ENCODE results near the gene NOD1.

DNA sequence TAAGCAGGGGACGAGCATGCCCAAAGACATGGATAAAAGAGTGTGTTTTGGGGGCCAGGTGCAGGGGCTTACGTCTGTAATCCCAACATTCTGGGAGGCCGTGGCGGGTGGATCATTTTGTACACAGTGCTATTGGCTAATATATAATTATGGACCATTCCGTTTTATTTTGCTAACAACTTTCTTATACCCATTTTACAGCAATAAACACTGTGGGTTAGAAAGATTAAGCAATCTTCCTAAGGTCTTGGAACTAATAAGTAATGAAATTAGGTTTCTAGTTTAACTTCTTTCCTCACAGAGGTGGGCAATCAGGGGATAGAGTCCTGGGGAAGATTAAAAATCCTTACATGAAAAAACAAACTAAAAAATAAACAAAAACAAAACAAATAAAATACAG, 22.7 kb upstream of the NOD1 start:
- TF ChIP-seq, protein P1, sequence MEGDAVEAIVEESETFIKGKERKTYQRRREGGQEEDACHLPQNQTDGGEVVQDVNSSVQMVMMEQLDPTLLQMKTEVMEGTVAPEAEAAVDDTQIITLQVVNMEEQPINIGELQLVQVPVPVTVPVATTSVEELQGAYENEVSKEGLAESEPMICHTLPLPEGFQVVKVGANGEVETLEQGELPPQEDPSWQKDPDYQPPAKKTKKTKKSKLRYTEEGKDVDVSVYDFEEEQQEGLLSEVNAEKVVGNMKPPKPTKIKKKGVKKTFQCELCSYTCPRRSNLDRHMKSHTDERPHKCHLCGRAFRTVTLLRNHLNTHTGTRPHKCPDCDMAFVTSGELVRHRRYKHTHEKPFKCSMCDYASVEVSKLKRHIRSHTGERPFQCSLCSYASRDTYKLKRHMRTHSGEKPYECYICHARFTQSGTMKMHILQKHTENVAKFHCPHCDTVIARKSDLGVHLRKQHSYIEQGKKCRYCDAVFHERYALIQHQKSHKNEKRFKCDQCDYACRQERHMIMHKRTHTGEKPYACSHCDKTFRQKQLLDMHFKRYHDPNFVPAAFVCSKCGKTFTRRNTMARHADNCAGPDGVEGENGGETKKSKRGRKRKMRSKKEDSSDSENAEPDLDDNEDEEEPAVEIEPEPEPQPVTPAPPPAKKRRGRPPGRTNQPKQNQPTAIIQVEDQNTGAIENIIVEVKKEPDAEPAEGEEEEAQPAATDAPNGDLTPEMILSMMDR (IDR thresholded peaks at IDR 0.05; ENCODE audit: control extremely low read depth in 1 of 3, insufficient read depth in 1 of 3, low read depth in 1 of 3, low read length in 3 of 3): no peak
- TF ChIP-seq CREB1 (IDR thresholded peaks at IDR 0.05) (no peak), SRF (IDR thresholded peaks at IDR 0.05; ENCODE audit: low read depth, low read length) (no peak), POLR2AphosphoS5 (IDR thresholded peaks at IDR 0.05; ENCODE audit: low read depth, low read length) (no peak), EZH2 (IDR thresholded peaks at IDR 0.05; ENCODE audit: low read depth, low read length, severe bottlenecking) (no peak), POLR2A (IDR thresholded peaks at IDR 0.05; ENCODE audit: control extremely low read depth in 1 of 2, low read depth in 2 of 2, low read length in 2 of 2) (no peak), TAF1 (IDR thresholded peaks at IDR 0.05; ENCODE audit: low read depth, low read length) (no peak), CBX5 (IDR thresholded peaks at IDR 0.05; ENCODE audit: low read depth, low read length) (no peak), SIX5 (IDR thresholded peaks at IDR 0.05; ENCODE audit: low read depth, low read length) (no peak), CHD2 (IDR thresholded peaks at IDR 0.05; ENCODE audit: low read length) (no peak), ASH2L (IDR thresholded peaks at IDR 0.05; ENCODE audit: low read length) (no peak), RFX5 (IDR thresholded peaks at IDR 0.05; ENCODE audit: borderline replicate concordance, low read depth, low read length) (no peak)
- TF ChIP-seq, protein P2, sequence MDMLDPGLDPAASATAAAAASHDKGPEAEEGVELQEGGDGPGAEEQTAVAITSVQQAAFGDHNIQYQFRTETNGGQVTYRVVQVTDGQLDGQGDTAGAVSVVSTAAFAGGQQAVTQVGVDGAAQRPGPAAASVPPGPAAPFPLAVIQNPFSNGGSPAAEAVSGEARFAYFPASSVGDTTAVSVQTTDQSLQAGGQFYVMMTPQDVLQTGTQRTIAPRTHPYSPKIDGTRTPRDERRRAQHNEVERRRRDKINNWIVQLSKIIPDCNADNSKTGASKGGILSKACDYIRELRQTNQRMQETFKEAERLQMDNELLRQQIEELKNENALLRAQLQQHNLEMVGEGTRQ (IDR thresholded peaks at IDR 0.05; ENCODE audit: low read length): no peak
- TF ChIP-seq, protein P3, sequence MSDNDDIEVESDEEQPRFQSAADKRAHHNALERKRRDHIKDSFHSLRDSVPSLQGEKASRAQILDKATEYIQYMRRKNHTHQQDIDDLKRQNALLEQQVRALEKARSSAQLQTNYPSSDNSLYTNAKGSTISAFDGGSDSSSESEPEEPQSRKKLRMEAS (IDR thresholded peaks at IDR 0.05): no peak

Measured in H1 (cell line).